NCI-H510A (cell line): Measurements from ENCODE around the gene TTC27.
"Not testable (repeated sequence)": the region's sequence is repeated elsewhere in the genome, so short reads cannot be mapped to it uniquely, and the experiment has no call there.

Experiments used
- DNase-seq: peaks from one replicate; lab custom pipeline; 2025; lab: John Stamatoyannopoulos, UW

Gene TTC27

DNA sequence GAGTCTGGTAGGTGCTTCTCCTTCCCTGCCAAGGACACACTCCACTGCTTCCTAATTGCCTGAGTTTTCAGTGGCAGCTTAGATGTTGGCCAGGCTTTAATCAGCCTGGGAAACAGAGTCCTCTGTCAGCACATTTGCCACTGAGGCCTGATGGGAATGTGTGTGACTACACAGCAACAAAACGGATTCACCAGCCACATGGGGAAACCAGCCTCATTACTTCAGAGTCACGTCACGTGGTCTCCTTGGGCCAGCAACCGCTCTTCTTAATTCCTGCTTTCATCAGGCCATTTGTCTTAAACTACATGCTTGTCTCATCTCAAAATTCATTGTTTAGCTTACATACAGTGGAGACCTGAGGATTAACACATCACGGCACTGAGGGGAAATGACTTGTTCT, 225.0 kb downstream of the TTC27 start:
- no peak for DNase-seq

DNA sequence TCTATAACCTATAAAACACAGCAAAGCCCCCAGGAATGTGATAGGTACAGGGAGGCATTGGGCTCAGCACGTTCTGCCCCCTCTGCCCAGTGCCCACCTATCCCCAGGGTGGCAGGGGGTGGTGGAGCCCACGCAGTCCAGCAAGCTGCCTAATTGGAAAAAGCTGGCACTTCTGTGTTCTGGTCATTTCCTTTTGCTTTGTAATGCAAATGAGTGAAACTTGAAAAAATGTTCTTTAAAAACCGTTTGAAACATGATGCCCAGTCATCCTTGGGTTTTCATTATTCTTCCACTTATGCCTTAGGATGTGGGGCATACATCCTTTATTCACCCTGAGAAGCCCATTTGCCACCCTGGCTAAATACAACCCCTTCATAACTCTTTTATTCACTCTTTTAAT, 229.0 kb downstream of the TTC27 start:
- no peak for DNase-seq

DNA sequence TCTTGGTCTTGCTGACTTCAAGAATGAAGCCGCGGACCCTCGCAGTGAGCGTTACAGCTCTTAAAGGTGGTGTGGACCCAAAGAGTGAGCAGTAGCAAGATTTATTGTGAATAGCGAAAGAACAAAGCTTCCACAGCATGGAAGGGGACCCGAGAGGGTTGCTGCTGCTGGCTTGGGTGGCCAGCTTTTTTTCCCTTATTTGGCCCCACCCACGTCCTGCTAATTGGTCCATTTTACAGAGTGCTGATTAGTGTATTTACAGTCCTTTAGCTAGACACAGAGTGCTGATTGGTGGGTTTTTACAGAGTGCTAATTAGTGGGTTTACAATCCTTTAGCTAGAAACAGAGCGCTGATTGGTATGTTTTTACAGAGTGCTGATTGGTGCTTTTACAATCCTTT, 230.9 kb downstream of the TTC27 start:
- DNase-seq = no peak

DNA sequence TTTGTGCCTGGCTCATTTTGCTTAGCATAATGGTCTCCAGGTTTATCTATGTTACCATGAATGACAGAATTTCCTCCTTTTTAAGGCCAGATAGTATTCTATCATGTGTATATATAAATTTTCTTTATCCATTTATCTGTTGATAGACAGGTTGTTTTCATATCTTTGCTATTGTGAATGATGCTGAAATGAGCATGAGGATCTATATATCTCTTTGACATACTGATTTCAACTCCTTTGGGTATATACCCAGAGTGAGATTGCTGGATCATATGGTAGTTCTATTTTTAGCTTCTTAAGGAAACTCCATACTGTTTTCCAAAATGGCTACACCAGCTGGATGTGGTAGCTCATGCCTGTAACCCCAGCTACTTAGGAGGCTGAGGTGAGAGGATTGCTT, 232.5 kb downstream of the TTC27 start:
- no peak for DNase-seq

DNA sequence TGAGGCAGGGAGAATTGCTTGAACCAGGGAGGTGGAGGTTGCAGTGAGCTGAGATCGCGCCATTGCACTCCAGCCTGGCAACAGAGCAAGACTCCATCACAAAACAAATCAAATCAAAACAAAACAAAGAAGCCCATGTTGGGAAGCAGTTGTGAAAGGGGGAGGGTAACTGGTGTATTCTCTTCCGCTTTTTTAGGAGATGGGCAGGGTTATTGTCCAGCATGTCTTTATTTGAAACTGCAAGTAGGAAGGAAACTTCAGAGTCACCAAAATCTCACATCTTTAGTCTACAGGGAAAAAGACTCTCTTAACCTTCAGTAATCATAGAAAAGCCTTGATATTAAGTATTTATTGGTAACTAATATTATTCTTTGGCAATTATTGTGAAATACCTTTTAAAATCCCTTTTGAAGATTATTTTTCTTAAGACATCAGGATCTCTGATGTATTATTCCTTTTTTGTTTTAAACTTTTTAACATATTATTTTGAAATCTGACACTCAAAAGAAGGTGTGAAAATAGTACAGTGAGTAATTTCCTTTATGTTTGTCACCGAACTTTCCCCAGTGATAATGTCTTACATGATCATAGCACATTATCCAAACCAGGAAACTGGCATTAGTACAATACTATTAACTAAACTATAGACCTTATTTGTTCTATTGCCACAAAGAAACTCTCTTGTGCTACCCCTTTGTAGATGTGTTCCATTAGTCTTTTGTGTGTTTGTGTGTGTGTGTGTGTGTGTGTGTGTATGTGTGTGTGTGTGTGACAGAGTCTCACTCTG, 234.6 kb downstream of the TTC27 start:
- no peak for DNase-seq

DNA sequence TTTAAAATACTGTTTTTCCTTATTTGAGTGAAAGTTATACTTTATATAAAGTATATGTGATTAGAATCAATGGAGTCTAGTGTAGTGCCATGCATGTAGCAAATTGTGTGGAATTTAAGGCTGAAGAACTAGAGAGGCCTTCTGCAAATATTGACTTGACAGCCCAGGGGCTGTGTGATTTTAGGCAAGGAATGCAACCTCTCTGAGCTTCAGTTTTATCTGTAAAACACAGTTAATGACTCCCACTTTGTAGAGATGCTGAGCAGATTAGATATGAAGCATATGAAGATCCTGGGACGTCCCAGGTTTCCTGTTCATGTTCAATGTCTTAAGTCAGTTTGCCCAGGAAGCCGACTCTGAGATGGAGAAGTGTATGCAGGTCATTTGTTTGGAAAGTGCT, 235.5 kb downstream of the TTC27 start:
- no peak for DNase-seq

DNA sequence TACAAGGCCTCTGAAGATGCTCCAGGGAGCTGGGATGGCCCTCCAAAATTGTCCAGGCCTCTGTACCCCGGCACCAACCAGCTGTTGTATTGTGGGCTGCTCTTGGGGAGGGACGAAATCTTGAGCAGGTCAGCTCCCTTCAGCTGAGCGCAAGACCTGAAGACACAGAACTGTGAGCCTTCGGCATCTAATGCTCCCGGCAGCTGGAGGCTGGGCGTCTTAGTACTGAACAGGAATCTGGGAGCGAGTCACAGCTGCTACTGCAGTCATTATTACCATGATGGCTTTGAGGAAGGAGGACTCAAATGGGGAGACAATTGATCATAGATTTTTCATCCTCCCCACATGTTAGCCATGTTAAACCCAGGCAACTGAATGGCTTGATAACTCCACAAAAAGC, 236.0 kb downstream of the TTC27 start:
- no peak for DNase-seq

DNA sequence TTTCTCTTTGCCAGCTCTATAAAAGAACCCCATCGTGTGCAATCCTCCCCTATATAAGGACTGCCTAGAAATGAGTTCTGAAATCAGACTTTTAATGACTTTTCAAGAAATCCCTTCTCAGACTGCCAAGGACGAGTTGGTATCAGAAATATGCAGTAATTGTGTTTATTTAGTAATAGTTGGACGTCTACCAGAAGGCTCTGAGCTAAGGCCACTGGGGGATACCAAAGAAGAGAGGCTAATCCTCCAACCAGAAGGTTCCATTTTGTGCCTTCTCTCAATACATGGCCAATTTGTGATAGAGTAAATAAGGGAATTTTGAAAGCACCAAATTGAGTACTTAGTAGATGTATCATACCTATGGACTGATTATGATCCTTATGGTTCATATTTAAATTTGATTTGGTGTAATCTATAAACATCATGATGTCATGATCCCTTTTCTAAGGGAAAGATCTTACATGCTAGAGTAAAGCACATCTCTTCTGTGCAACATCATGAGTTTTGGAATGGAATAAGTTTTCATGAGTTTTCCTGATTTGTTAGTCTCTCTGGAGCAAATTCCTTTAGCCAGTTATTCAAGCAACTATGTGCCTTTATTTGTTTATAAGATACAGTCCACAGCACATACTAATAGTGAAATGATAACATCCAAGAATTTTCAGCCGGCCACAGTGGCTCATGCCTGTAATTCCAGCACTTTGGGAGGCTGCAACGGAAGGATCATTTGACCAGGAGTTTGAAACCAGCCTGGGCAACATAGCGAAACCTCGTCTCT, 236.7 kb downstream of the TTC27 start:
- DNase-seq = no peak

DNA sequence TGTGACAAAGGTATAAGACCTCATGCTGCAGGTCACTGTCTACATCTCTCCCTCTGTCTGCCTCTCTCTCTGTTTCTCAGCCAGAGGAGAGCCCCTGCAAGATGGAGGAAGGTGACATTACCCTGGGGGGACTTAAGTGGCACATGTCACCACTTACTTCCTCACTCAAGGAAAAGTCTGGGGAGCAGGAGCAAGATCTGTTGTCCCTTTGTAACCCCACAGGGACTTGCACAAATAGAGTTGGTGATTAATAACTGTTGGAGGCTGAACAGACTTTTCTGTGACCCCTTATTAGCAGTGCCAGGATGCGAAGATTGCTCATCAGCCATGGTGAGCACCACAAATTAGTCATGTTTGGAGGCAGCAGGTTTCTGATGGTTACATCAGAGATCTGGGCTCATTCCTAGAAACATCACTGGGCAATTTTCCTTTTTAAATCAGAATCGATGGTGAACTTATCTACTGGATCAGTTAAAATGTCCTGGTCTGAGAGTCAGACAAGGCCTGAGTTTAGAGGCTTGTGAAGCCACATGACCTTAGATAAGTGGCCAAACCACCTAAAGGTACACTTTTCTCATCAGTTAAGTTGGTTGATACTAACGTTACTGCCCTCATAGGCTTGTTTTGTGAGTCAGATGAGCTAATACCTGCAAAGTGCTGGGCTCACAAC, 237.7 kb downstream of the TTC27 start:
- DNase-seq = no peak

DNA sequence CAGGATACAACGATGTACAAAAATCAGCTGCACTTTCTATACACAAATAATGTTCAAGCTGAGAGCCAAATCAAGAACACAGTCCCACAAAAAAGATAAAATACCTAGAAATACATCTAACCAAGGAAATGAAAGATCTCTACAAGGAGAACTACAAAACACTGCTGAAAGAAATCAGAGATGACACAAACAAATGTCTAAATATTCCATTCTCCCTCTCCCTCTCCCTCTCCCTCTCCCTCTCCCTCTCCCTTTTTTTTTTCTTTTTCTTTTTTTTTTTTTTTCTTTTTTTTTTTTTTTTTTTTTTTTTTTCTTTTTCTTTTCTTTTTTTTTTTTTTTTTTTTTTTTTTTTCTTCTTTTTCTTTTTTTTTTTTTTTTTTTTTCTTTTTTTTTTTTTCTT, 238.6 kb downstream of the TTC27 start:
- DNase-seq = not testable (repeated sequence)
